HUDEP-2 (cell line): ENCODE results near the gene CELSR1.

Experiments
- DNase-seq, 76 experiments: peaks; one replicate each; lab custom pipeline; 2025; ENCODE audit not compliant: unreplicated experiment in 76 of 76; lab: John Stamatoyannopoulos, UW

Gene CELSR1

DNA sequence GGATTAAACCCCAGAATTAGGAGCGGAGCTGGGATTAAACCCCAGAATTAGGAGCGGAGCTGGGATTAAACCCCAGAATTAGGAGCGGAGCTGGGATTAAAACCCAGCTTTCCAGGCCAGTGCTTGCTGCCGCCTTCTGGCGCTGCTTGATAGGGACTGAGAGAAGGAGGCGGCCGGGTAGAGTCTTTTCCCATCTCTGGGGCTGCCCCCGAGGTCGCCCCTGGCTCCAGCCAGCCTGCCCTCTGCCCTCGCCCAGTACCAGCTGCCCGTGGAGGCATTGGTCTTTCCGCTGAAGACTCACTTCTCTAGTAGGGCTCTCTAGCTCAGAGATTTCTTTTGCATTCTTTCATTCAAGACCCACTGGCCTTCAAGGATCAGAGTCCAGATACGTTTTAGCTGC, 196.7 kb downstream of the CELSR1 start:
- no peak for DNase-seq

DNA sequence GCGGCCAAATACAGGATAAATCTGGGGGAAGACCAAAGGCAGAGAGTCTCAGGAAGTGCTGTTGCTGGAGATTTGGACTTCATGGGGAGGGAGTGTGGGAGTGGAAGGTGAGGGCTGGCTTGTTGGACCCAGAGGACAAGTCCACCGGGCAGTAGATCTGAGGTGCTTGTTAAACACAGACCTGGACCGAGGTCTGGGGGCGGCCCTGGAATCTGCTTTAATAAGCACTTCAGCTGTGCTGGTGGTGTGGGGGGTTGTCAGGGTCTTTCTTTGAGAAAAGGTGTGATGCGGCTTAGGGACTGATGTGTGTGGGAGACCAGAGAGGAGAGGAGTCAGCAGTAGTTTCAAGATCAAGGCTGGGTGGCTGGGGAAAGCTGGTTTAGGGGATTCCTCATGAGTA, 197.5 kb downstream of the CELSR1 start:
- no peak for DNase-seq

DNA sequence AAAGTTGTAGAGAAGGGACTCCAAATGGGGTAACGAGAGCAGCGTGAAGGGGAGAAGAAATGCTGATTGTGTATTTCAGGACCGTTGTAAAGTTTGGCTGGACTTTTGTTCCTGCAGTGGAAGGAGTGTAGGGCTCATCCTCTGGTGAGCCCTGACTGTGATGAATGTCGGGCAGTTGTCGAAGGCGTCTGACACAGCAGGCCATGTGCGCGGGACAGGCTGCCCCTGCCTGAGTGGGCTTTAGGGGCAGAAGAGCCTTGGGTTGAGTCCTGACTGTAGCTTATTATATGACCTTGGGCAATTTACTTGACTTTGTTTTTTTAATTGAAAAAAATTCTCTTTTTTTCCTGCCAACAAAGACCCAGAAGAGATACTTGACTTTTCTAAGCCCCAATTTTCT, 198.8 kb downstream of the CELSR1 start:
- DNase-seq: no peak

GRCh38 chr22:46337870-46338269, 199.6 kb downstream of the CELSR1 start:
- DNase-seq: no peak

GRCh38 chr22:46336119-46337078, 201.0 kb downstream of the CELSR1 start:
- DNase-seq: peak in 3 of 76 experiments; percentile 4 to 27 (median 10)

DNA sequence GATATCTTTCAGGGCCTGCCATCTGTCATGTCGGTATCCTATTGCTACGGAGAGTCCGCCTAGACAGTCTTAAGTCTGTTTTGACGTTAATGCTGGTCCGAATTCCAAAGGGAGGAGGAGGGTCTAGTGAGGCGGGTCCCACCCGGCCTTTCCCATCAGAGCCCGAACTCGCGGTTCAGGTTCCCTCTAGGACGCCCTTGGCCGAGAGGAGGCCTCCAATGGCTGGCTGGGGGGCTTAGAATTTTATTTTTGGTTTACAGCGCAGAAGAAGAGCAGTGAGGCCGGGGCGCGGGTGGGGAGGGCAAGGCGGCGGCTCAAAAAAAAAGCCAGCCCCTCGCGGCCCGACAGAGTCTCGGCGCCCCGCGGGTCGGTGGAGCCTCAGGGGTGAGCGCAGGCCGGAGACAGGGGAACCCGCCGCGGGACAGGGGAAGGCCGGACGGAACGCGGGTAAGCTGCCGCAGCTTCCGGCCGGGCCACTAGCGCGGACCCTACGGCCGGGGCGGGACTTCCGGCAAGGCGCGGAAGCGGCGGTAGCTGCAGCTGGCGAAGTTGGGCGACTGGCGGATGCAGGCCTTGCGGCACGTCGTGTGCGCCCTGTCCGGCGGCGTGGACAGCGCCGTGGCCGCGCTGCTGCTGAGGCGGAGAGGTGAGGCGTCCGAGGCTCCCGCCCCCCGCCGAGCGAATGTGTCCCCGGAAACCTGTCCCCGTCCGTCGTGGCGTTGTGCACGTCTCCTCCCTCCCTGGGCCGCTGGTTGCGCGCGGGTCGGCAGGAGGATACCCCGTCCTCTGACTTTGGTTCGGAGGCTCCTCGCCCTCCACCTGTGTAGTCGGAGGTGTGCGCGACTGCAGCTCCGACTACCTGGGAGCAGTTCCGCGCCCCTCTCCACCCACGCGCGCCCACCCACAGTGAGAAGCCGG, 202.0 kb downstream of the CELSR1 start, which contains the start of gene TRMU:
TSS of gene TRMU (plus strand) at position 514 of the 918 bp plus-strand sequence. CDS start at position 565, 51 bp downstream.
- DNase-seq: peak in 70 of 76 experiments; percentile 19 to 80 (median 66)

DNA sequence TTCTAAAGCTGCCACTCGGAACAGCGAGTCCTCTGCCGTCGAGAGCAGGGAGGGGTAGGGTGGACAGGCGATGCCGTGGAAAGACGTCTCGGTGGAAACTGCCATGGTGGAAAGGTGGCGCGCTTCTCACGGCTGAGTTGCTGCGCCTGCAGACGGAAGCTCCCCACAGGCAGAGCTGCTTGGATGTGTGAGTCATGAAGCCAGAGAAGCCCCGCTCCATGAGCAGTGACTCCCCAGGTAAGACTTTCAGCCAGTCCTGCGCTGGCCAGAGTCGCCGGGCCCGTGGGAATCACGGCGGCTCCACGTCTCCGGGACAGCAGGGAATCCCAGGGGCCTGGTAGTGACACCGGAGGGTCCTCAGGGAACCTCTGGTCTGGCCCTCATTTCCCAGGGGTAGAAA, 205.9 kb downstream of the CELSR1 start:
- no peak for DNase-seq

DNA sequence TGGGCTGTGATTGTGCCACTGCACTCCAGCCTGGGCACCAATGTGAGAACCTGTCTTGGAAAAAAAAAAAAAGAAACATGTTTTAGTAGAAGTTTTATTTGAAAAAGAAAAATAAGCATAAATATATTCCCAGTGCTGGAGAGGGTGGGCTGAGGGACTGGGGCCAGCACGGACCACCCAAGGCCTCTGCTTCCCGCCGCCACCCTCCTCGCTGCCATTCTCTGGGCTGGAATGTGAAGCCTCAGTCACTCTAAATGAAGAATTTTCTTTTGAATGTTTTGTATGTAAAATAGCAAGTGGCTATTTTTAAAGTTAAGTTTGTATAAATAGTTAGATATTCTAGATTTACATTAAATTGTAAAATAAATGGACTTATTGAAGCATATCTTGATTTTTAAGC, 207.0 kb downstream of the CELSR1 start:
- no peak for DNase-seq

GRCh38 chr22:46329616-46330015, 207.8 kb downstream of the CELSR1 start:
- no peak for DNase-seq

DNA sequence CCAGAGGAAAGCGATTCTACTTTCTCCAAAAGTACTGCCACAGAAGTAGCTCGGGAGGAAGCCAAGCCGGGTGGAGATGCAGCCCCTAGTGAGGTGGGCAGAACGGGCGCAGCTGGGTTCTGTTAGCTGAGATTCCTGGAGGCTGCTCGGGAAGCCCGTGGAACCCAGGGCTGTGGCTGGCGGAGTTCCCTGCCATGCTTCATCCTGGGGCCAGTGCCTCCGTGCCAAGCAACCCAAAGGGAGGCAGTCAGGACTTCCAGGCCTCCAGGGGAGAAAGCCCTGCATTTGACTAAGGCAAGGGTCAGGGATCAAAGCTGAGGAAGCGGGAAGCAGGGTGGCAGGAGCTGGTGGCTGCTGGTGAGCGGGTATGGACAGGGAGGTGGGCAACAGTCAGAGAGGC, 208.6 kb downstream of the CELSR1 start:
- DNase-seq: no peak

DNA sequence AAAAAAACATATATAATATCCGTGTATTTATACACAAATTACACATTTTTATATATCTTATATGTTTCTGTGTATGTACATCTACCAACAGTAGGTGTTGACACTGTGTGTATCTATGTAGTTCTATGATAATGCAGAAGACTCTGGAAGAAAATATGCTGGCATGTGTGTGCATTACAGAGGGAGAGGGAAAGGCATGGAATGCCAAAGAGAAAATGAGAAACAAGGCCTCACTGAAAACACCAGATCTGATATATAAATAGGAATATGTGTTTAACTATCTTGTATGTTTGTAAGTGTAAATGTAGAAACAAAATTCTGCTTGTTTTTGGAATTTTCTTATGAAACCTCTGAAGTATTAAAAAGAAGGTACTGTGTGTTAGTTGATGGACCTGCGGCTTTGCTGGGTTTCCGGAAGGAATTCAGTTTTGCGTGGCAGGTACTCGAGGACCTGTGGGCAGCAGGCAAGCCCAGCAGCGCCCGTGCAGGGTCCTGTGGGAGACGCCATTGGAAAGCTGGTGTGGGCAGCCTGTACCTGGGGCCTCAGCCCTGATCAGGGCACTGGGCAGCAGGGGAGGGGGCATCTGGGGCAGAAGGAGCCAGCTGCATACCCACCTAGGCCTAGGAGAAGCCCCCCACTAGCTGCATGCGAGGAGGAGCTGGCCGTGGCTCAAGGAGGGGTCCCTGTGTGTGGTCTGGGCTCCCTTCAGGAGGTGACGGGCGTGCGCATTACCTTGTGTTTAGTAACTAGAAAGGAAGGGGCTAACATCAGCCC, 209.5 kb downstream of the CELSR1 start:
- DNase-seq: no peak

DNA sequence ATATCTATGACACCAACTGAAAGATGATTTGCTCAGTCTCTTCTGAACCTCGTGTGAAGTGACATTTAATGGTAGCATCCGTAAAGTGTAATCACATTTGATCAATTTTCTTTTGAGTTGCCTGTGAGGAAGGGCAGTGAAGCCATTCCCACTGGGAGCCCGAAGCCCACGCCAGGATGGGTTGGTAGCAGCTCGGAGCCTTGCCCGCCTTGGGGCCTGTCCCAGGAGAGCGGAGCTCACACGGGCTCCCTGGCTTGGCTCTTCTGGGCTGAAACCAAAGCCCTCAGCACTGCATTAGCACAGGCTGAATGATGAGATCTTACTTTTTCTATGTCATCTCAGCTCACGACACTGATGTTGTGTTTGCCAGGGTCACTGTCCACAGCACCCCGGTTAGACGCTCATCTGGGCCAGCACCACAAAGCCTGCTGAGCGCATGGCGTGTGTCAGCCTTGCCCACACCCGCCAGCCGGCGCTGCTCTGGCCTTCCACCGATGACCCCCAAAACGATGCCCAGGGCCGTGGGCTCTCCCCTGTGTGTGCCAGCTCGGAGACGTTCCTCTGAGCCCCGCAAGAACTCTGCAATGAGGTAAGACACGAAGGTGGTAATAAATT, 211.2 kb downstream of the CELSR1 start:
- DNase-seq: no peak

DNA sequence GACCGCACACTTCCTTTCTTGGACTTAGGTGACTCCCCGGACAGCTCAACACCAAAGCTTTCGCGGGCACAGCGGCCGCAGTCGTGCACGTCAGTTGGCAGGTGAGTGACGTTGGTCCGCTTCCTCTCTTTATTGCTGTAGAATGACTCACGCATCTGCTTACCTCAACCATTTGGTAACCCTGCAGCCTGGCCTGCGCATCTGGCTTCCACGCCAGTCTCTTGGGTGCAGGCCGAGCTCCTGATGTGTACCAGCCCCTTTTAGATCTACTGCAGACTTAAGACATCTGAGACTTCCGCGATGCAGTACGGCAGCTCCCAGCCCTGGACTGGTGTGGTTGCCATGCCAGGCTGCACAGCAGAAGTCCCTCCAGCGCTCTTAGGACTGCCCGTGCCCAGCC, 214.3 kb downstream of the CELSR1 start:
- DNase-seq: no peak

- DNase-seq: no peak
Measured at GRCh38 chr22:46322711-46323110, 214.7 kb downstream of the CELSR1 start.

GRCh38 chr22:46320716-46321386, 216.6 kb downstream of the CELSR1 start:
- DNase-seq: no peak

DNA sequence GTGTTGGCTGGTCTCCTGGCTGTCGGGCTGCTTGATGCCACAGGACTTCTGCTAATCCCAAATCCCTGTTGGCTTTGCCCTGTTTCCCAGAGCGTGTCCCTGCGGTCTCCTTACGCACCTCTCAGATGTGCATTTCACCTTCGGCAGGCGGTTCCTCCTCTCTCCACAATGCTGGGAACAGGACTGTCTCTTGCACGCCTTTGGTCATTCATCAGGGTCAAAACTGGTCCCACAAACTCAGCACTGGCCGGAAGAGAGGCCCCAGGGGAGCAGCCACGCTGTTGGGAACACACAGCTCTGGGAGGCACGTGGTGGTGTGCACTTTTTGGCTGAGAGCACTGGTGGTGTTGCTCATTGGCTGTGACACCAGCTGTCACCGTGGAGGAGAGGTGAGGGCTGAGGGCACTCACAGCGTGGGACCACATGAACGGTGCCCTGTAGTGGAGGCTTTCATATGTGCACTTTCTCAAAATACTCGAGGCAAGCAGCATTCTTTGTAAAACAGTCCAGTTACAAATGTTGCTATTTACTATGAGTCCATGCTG, 217.2 kb downstream of the CELSR1 start:
- no peak for DNase-seq

GRCh38 chr22:46319319-46319718, 218.1 kb downstream of the CELSR1 start:
- no peak for DNase-seq

- no peak for DNase-seq
Measured at GRCh38 chr22:46318576-46318975, 218.8 kb downstream of the CELSR1 start.

DNA sequence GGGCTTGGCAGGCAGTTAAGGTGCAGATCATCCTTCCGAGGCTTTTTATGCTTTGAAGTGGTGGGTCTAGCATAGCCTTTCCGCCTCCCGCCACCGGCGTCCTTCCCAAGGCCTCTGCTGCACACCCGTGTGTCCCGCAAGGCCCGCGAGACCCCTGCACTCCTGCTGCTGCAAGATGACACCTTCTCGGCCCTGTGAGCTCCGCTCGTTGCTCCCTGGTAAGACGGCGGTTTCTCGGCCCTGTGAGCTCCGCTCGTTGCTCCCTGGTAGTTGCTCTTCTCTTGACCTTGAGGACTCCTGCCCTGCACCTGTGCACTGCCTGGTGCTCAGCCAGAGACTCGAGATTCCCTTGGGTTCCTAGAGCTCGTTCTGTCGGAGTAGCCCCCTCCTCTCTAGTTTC, 219.8 kb downstream of the CELSR1 start:
- DNase-seq: no peak
